K562 (cell line): Measurements from ENCODE around the gene NDUFB5. TPM values are rescaled to one million over a fixed set of nuclear protein-coding genes. Genes with fewer than 3 reads are reported as not detected.

Experiments
- ATAC-seq: fragments of 200-7000 bp; cut with Tn5 transposase; 3 replicates; pipeline ENCODE4 v1.9.1; 2020; ENCODE audit warnings: moderate library complexity
- BruUV-seq: library from RNA; stranded (reverse); fragments of 400-500 nt; replicated peaks from 2 replicates; lab custom pipeline; 2021; lab: Mats Ljungman, UMichigan
- CTCF ChIA-PET: fragments of 300-600 bp; formaldehyde crosslinking; extraction: SDS; loops from one replicate; lab custom pipeline; 2021; ENCODE audit warnings: low intra/inter-chr PET ratio; lab: Yijun Ruan, JAX
- POLR2A ChIA-PET: fragments of 300-600, 350-650 bp; sonication (Branson Sonifier 250); formaldehyde crosslinking; extraction: SDS; loops from one replicate; lab custom pipeline; 2021; ENCODE audit warnings: antibody characterized with exemption, inconsistent platforms; lab: Yijun Ruan, JAX
- DNase-seq, 4 experiments: peaks; one replicate each; pipeline versions ENCODE4 v3.0.0 to v3.0.0-alpha.2; 2011 to 2018; ENCODE audit warnings: low spot score in 3 of 4, mixed read lengths in 3 of 4; ENCODE audit errors: extremely low read depth in 1 of 4
- FAIRE-seq: peaks from 2 replicates; lab custom pipeline; 2011; peaks lifted over from hg19 to GRCh38; lab: Jason Lieb, UNC
- H2AFZ ChIP-seq: 2 replicates; pipeline ENCODE4 v1.6.0; 2011; ENCODE audit warnings: low read depth, low read length, control low read depth, inconsistent platforms
- H3K27ac ChIP-seq: fragments of 200-600 bp; 3 replicates; pipeline ENCODE4 v1.8.0; 2011; ENCODE audit warnings: low read depth, mild to moderate bottlenecking, control low read depth, inconsistent platforms, low read length, moderate library complexity, mixed read lengths; ENCODE audit errors: extremely low read depth
- H3K27me3 ChIP-seq, 2 experiments: fragments of 300-600 bp in 1 of 2; 2 replicates in 1 of 2; 3 replicates in 1 of 2; pipeline versions ENCODE4 v1.6.0 to v1.8.0; 2011; ENCODE audit warnings: inconsistent platforms in 2 of 2, low read length in 2 of 2, mild to moderate bottlenecking in 1 of 2, mixed read lengths in 1 of 2, moderate library complexity in 1 of 2; ENCODE audit not compliant: control insufficient read depth in 2 of 2, insufficient read depth in 2 of 2
- H3K36me3 ChIP-seq: fragments of 300-600 bp; 3 replicates; pipeline ENCODE4 v1.8.0; 2011; ENCODE audit warnings: mild to moderate bottlenecking, low read length, inconsistent platforms; ENCODE audit not compliant: control insufficient read depth, insufficient read depth
- H3K4me1 ChIP-seq, 2 experiments: fragments of 200-600 bp in 1 of 2; replicated peaks in 1 of 2; 2 replicates in 1 of 2; 3 replicates in 1 of 2; pipeline versions ENCODE4 v1.5.1 to v1.8.0; 2011; ENCODE audit warnings: inconsistent platforms in 2 of 2, low read length in 2 of 2, mild to moderate bottlenecking in 1 of 2, mixed read lengths in 1 of 2, moderate library complexity in 1 of 2; ENCODE audit not compliant: control insufficient read depth in 2 of 2, insufficient read depth in 2 of 2
- H3K4me2 ChIP-seq: 2 replicates; pipeline ENCODE4 v1.6.1; 2011; ENCODE audit warnings: low read length, control low read depth, inconsistent platforms, mixed read lengths; ENCODE audit not compliant: insufficient read depth
- H3K4me3 ChIP-seq: fragments of 200-600 bp; sonication (generic), shearing (Covaris generic); 2 replicates; pipeline ENCODE4 v1.5.1; 2016; ENCODE audit warnings: control low read depth, inconsistent platforms
- H3K79me2 ChIP-seq: fragments of 200-600 bp; 3 replicates; pipeline ENCODE4 v1.8.0; 2011; ENCODE audit warnings: low read length, inconsistent platforms; ENCODE audit not compliant: control insufficient read depth, insufficient read depth
- H3K9ac ChIP-seq, 2 experiments: 2 replicates each; pipeline versions ENCODE4 v1.6.0 to v1.6.1; 2011; ENCODE audit warnings: low read depth in 2 of 2, low read length in 2 of 2, control low read depth in 1 of 2, inconsistent platforms in 1 of 2, mild to moderate bottlenecking in 1 of 2, mixed read lengths in 1 of 2; ENCODE audit not compliant: insufficient read depth in 1 of 2
- H3K9me1 ChIP-seq: one replicate; pipeline ENCODE4 v1.6.0; 2011; ENCODE audit warnings: inconsistent platforms, mild to moderate bottlenecking, low read length, moderate library complexity; ENCODE audit not compliant: control insufficient read depth, insufficient read depth
- H3K9me3 ChIP-seq: replicated peaks from 2 replicates; pipeline ENCODE4 v1.5.1; 2011; ENCODE audit warnings: low read depth, low read length, inconsistent platforms; ENCODE audit not compliant: control insufficient read depth, insufficient read depth
- H4K20me1 ChIP-seq: replicated peaks from 2 replicates; pipeline ENCODE4 v1.6.1; 2011; ENCODE audit warnings: low read length, inconsistent platforms, mixed read lengths; ENCODE audit not compliant: control insufficient read depth, insufficient read depth
- ATF1 ChIP-seq, 2 experiments: fragments of 450-650 bp in 1 of 2; IDR thresholded peaks; 2 replicates each; pipeline ENCODE4 v1.6.1; 2016; ENCODE audit warnings: missing compliant biosample characterization in 1 of 2, missing genetic modification characterization in 1 of 2
- ATF2 ChIP-seq: sonication (generic); formaldehyde crosslinking; IDR thresholded peaks from 2 replicates; pipeline ENCODE4 v1.8.1; 2022; ENCODE audit warnings: missing genetic modification reagents
- ATF6 ChIP-seq: sonication (generic); formaldehyde crosslinking; IDR thresholded peaks from 2 replicates; pipeline ENCODE4 v1.4.0; 2020; ENCODE audit warnings: mild to moderate bottlenecking, missing genetic modification reagents
- BACH1 ChIP-seq: fragments of 200-800 bp; sonication (Bioruptor generic); IDR thresholded peaks from 2 replicates; pipeline ENCODE4 v1.6.1; 2016; ENCODE audit warnings: missing genetic modification characterization, missing compliant biosample characterization
- BHLHE40 ChIP-seq: IDR thresholded peaks from 2 replicates; pipeline ENCODE4 v1.6.1; 2011; ENCODE audit warnings: low read length, improper control_type of control experiment
- CBX8 ChIP-seq: fragments of 200-600 bp; sonication (generic); IDR thresholded peaks from 2 replicates; pipeline ENCODE4 v1.6.1; 2012; ENCODE audit warnings: borderline replicate concordance, mixed run types, low read depth, mild to moderate bottlenecking, moderate library complexity, mixed read lengths, low read length, control low read depth, inconsistent platforms; ENCODE audit not compliant: poor library complexity, severe bottlenecking; ENCODE audit errors: extremely low read depth
- CREB1 ChIP-seq, 2 experiments: sonication (generic) in 1 of 2; formaldehyde crosslinking in 1 of 2; IDR thresholded peaks; 2 replicates each; pipeline versions ENCODE4 v1.6.1 to v1.8.0; 2012 to 2022; ENCODE audit warnings: inconsistent platforms in 1 of 2, mild to moderate bottlenecking in 1 of 2, missing genetic modification reagents in 1 of 2, moderate library complexity in 1 of 2
- FOXA3 ChIP-seq, 2 experiments: fragments of 450-650 bp in 1 of 2; sonication (generic) in 1 of 2; formaldehyde crosslinking; IDR thresholded peaks in 1 of 2; conservative IDR thresholded peaks in 1 of 2; 2 replicates each; pipeline versions ENCODE4 v1.4.0 to v1.8.0; 2020 to 2022; ENCODE audit warnings: mild to moderate bottlenecking in 2 of 2, missing genetic modification reagents in 1 of 2
- KDM1A ChIP-seq, 2 experiments: fragments of 450-650 bp; IDR thresholded peaks; 2 replicates each; pipeline ENCODE4 v1.6.1; 2016; ENCODE audit warnings: mild to moderate bottlenecking in 2 of 2
- MCM5 ChIP-seq: fragments of 450-650 bp; IDR thresholded peaks from 2 replicates; pipeline ENCODE4 v1.6.1; 2016; ENCODE audit warnings: low read depth
- RAD21 ChIP-seq, 2 experiments: fragments of 250-450 bp in 1 of 2; fragments of 450-650 bp in 1 of 2; sonication (Bioruptor Pico) in 1 of 2; formaldehyde crosslinking in 1 of 2; IDR thresholded peaks in 1 of 2; conservative IDR thresholded peaks in 1 of 2; 2 replicates each; pipeline versions ENCODE4 v1.4.0 to v1.8.0; 2020 to 2022; ENCODE audit warnings: mild to moderate bottlenecking in 2 of 2, moderate library complexity in 1 of 2
- RAD51 ChIP-seq: fragments of 450-650 bp; IDR thresholded peaks from 2 replicates; pipeline ENCODE4 v1.7.1; 2016; ENCODE audit warnings: low read depth, mild to moderate bottlenecking, borderline replicate concordance
- WGBS: fragments of 100-300 bp; shearing (Covaris generic); methylation state at CpG from one replicate; pipeline ENCODE4 v1.1.6; 2016; ENCODE audit warnings: low coverage, mixed read lengths; ENCODE audit not compliant: insufficient coverage; ENCODE audit errors: missing lambda C conversion rate; 5-methylcytosine and 5-hydroxymethylcytosine counted together
- in situ Hi-C: fragments of 300-500 bp; cut with MboI; formaldehyde crosslinking; loops from 4 replicates; pipeline ENCODE4 v1.15.0; 2018; ENCODE audit warnings: inconsistent platforms, mixed read lengths
- intact Hi-C: fragments of 100-400 bp; cut with micrococcal nuclease; formaldehyde crosslinking; loops from 2 replicates; pipeline ENCODE4 v1.14.2; 2022
- polyA plus RNA-seq, 8 experiments: library from polyadenylated mRNA; depleted of rRNA in 4 of 8; stranded (reverse) in 5 of 8; unstranded in 3 of 8; fragments of >200 nt; fragmentation: Nextera tagmentation in 2 of 8; fragmentation: Illumina TruSeq in 1 of 8; extraction: Ambion mirVana in 2 of 8; extraction: Trizol in 1 of 8; gene quantifications; 2 replicates each; pipeline versions ENCODE4 v1.2.1 to v1.2.3, GENCODE V29; 2011 to 2014; ENCODE audit warnings: inconsistent platforms in 1 of 8, missing spikeins in 1 of 8
- total RNA-seq, 7 experiments: library from RNA; depleted of rRNA in 6 of 7; stranded (reverse); fragments of >200 nt in 6 of 7; fragmentation: Illumina TruSeq in 2 of 7; extraction: Trizol in 2 of 7; gene quantifications; 2 replicates each; pipeline versions ENCODE4 v1.2.1 to v1.2.3, GENCODE V29; 2011 to 2021; ENCODE audit warnings: low replicate concordance in 1 of 7

The NDUFB5 gene
- total and polyA plus RNA-seq, 9 of the 15 experiments (the other 6 are each of a cell fraction or from before 2014, with no cell fraction given), result 128 to 466 (median 176) TPM

- POLR2A ChIA-PET, result interaction anchor here (0.7 to 1.1 kb wide), 2 partner anchors 8 to 11 kb away, joined by 3 read pairs; no protein-coding TSS in a partner anchor
- 4% methylated on average over 4 of the region's 4 CpGs for WGBS
- no peak for FAIRE-seq
Observed at GRCh38 chr3:179661777-179662176, 57.2 kb downstream of the NDUFB5 start.

GRCh38 chr3:179663093-179663492 is 58.5 kb downstream of the NDUFB5 start:
- no peaks in the 10 kb centered on the region for H3K4me1 ChIP-seq
- POLR2A ChIA-PET, result no interaction called here

More at GRCh38 chr3:179661777-179662176, 57.2 kb downstream of the NDUFB5 start:
- H3K27ac ChIP-seq, result no peak overlapping the region
- no peaks in the 10 kb centered on the region for H3K79me2 ChIP-seq
- no peak for ATAC-seq
- in situ Hi-C loops (no loop called here), intact Hi-C loops (no loop called here)
- CTCF ChIA-PET, result no interaction called here
- no peak overlapping the region for H3K4me2 ChIP-seq
- H3K4me1 ChIP-seq, result no peaks in the 10 kb centered on the region
- TF ChIP-seq BHLHE40 (no peak), ATF2 (no peak), CBX8 (no peak)
- H3K27me3 ChIP-seq, result peaks cover 32 to 37% of the 10 kb centered on the region in 2 experiments
- no peaks in the 10 kb centered on the region for H3K36me3 ChIP-seq
- no TSS peak for BruUV-seq
- no peak overlapping the region for H3K9ac ChIP-seq
- no peak overlapping the region for H3K4me3 ChIP-seq
- H3K9me1 ChIP-seq, result no peaks in the 10 kb centered on the region
- no peaks in the 10 kb centered on the region for H4K20me1 ChIP-seq
- H2AFZ ChIP-seq, result no peak overlapping the region
- no peak for DNase-seq
- no peaks in the 10 kb centered on the region for H3K9me3 ChIP-seq

More at GRCh38 chr3:179663093-179663492, 58.5 kb downstream of the NDUFB5 start:
- in situ Hi-C loops (no loop called here), intact Hi-C loops (no loop called here)
- Histone ChIP-seq H3K9me3 (no peaks in the 10 kb centered on the region), H4K20me1 (no peaks in the 10 kb centered on the region), H3K79me2 (no peaks in the 10 kb centered on the region), H3K36me3 (no peaks in the 10 kb centered on the region), H3K27ac (no peak overlapping the region), H3K4me2 (no peak overlapping the region), H3K4me3 (no peak overlapping the region), H3K9ac (no peak overlapping the region), H2AFZ (no peak overlapping the region), H3K27me3 (peaks cover 30 to 48% of the 10 kb centered on the region in 2 experiments), H3K9me1 (no peaks in the 10 kb centered on the region)
- no TSS peak for BruUV-seq
- TF ChIP-seq ATF6 (no peak), KDM1A (IDR thresholded peaks at IDR 0.05) (no peak), BACH1 (no peak), ATF1 (CRISPR knock-in tag; IDR thresholded peaks at IDR 0.05) (no peak), ATF1 (tag; IDR thresholded peaks at IDR 0.05) (no peak), MCM5 (no peak), FOXA3 (CRISPR knock-in tag; conservative IDR thresholded peaks at IDR 0.05 in 1 of 2, IDR thresholded peaks at IDR 0.05 in 1 of 2) (no peak), RAD51 (no peak), CREB1 (IDR thresholded peaks at IDR 0.05) (no peak), CREB1 (CRISPR knock-in tag; IDR thresholded peaks at IDR 0.05) (no peak), RAD21 (CRISPR knock-in tag; conservative IDR thresholded peaks at IDR 0.05 in 1 of 2, IDR thresholded peaks at IDR 0.05 in 1 of 2) (no peak)
- 0% methylated on average over 1 of the region's 1 CpG for WGBS
- CTCF ChIA-PET, result no interaction called here
- FAIRE-seq (no peak), ATAC-seq (no peak), DNase-seq (no peak)
